K562 (cell line): ENCODE data around the gene METAP2. TPM values are rescaled to one million over a fixed set of nuclear protein-coding genes. Genes with fewer than 3 reads are reported as not detected.
"Not testable (repeated sequence)": the region's sequence is repeated elsewhere in the genome, so short reads cannot be mapped to it uniquely, and the experiment has no call there.

ENCODE experiments used
- ATAC-seq: fragments of 200-7000 bp; cut with Tn5 transposase; 3 replicates; pipeline ENCODE4 v1.9.1; 2020; ENCODE audit warnings: moderate library complexity
- BruUV-seq: library from RNA; stranded (reverse); fragments of 400-500 nt; replicated peaks from 2 replicates; lab custom pipeline; 2021; lab: Mats Ljungman, UMichigan
- CTCF ChIA-PET: fragments of 300-600 bp; formaldehyde crosslinking; extraction: SDS; loops from one replicate; lab custom pipeline; 2021; ENCODE audit warnings: low intra/inter-chr PET ratio; lab: Yijun Ruan, JAX
- POLR2A ChIA-PET: fragments of 300-600, 350-650 bp; sonication (Branson Sonifier 250); formaldehyde crosslinking; extraction: SDS; loops from one replicate; lab custom pipeline; 2021; ENCODE audit warnings: antibody characterized with exemption, inconsistent platforms; lab: Yijun Ruan, JAX
- DNase-seq, 4 experiments: peaks; one replicate each; pipeline versions ENCODE4 v3.0.0 to v3.0.0-alpha.2; 2011 to 2018; ENCODE audit warnings: low spot score in 3 of 4, mixed read lengths in 3 of 4; ENCODE audit errors: extremely low read depth in 1 of 4
- FAIRE-seq: peaks from 2 replicates; lab custom pipeline; 2011; peaks lifted over from hg19 to GRCh38; lab: Jason Lieb, UNC
- H2AFZ ChIP-seq: 2 replicates; pipeline ENCODE4 v1.6.0; 2011; ENCODE audit warnings: low read depth, low read length, control low read depth, inconsistent platforms
- H3K27ac ChIP-seq: fragments of 200-600 bp; 3 replicates; pipeline ENCODE4 v1.8.0; 2011; ENCODE audit warnings: low read depth, mild to moderate bottlenecking, control low read depth, inconsistent platforms, low read length, moderate library complexity, mixed read lengths; ENCODE audit errors: extremely low read depth
- H3K27me3 ChIP-seq, 2 experiments: fragments of 300-600 bp in 1 of 2; 2 replicates in 1 of 2; 3 replicates in 1 of 2; pipeline versions ENCODE4 v1.6.0 to v1.8.0; 2011; ENCODE audit warnings: inconsistent platforms in 2 of 2, low read length in 2 of 2, mild to moderate bottlenecking in 1 of 2, mixed read lengths in 1 of 2, moderate library complexity in 1 of 2; ENCODE audit not compliant: control insufficient read depth in 2 of 2, insufficient read depth in 2 of 2
- H3K36me3 ChIP-seq: fragments of 300-600 bp; 3 replicates; pipeline ENCODE4 v1.8.0; 2011; ENCODE audit warnings: mild to moderate bottlenecking, low read length, inconsistent platforms; ENCODE audit not compliant: control insufficient read depth, insufficient read depth
- H3K4me1 ChIP-seq, 2 experiments: fragments of 200-600 bp in 1 of 2; replicated peaks in 1 of 2; 2 replicates in 1 of 2; 3 replicates in 1 of 2; pipeline versions ENCODE4 v1.5.1 to v1.8.0; 2011; ENCODE audit warnings: inconsistent platforms in 2 of 2, low read length in 2 of 2, mild to moderate bottlenecking in 1 of 2, mixed read lengths in 1 of 2, moderate library complexity in 1 of 2; ENCODE audit not compliant: control insufficient read depth in 2 of 2, insufficient read depth in 2 of 2
- H3K4me2 ChIP-seq: 2 replicates; pipeline ENCODE4 v1.6.1; 2011; ENCODE audit warnings: low read length, control low read depth, inconsistent platforms, mixed read lengths; ENCODE audit not compliant: insufficient read depth
- H3K4me3 ChIP-seq: fragments of 200-600 bp; sonication (generic), shearing (Covaris generic); 2 replicates; pipeline ENCODE4 v1.5.1; 2016; ENCODE audit warnings: control low read depth, inconsistent platforms
- H3K79me2 ChIP-seq: fragments of 200-600 bp; 3 replicates; pipeline ENCODE4 v1.8.0; 2011; ENCODE audit warnings: low read length, inconsistent platforms; ENCODE audit not compliant: control insufficient read depth, insufficient read depth
- H3K9ac ChIP-seq, 2 experiments: 2 replicates each; pipeline versions ENCODE4 v1.6.0 to v1.6.1; 2011; ENCODE audit warnings: low read depth in 2 of 2, low read length in 2 of 2, control low read depth in 1 of 2, inconsistent platforms in 1 of 2, mild to moderate bottlenecking in 1 of 2, mixed read lengths in 1 of 2; ENCODE audit not compliant: insufficient read depth in 1 of 2
- H3K9me1 ChIP-seq: one replicate; pipeline ENCODE4 v1.6.0; 2011; ENCODE audit warnings: inconsistent platforms, mild to moderate bottlenecking, low read length, moderate library complexity; ENCODE audit not compliant: control insufficient read depth, insufficient read depth
- H3K9me3 ChIP-seq: replicated peaks from 2 replicates; pipeline ENCODE4 v1.5.1; 2011; ENCODE audit warnings: low read depth, low read length, inconsistent platforms; ENCODE audit not compliant: control insufficient read depth, insufficient read depth
- H4K20me1 ChIP-seq: replicated peaks from 2 replicates; pipeline ENCODE4 v1.6.1; 2011; ENCODE audit warnings: low read length, inconsistent platforms, mixed read lengths; ENCODE audit not compliant: control insufficient read depth, insufficient read depth
- GATA2 ChIP-seq: sonication (generic); formaldehyde crosslinking; IDR thresholded peaks from 2 replicates; pipeline ENCODE4 v1.4.0; 2020; ENCODE audit warnings: mild to moderate bottlenecking, missing genetic modification reagents
- HDAC1 ChIP-seq, 2 experiments: fragments of 450-650 bp; IDR thresholded peaks; 2 replicates each; pipeline ENCODE4 v1.6.1; 2016 to 2017; ENCODE audit warnings: inconsistent platforms in 1 of 2, mild to moderate bottlenecking in 1 of 2, moderate library complexity in 1 of 2
- KDM1A ChIP-seq, 2 experiments: fragments of 450-650 bp; IDR thresholded peaks; 2 replicates each; pipeline ENCODE4 v1.6.1; 2016; ENCODE audit warnings: mild to moderate bottlenecking in 2 of 2
- LCOR ChIP-seq: sonication (generic); formaldehyde crosslinking; IDR thresholded peaks from 2 replicates; pipeline ENCODE4 v1.8.0; 2022; ENCODE audit warnings: mild to moderate bottlenecking, missing genetic modification reagents
- SOX6 ChIP-seq: fragments of 450-650 bp; IDR thresholded peaks from 2 replicates; pipeline ENCODE4 v1.6.1; 2014; ENCODE audit warnings: mild to moderate bottlenecking
- TAL1 ChIP-seq: fragments of 450-650 bp; IDR thresholded peaks from 2 replicates; pipeline ENCODE4 v1.6.1; 2016; ENCODE audit warnings: mild to moderate bottlenecking
- VEZF1 ChIP-seq: fragments of 200-800 bp; sonication (Bioruptor generic); IDR thresholded peaks from 2 replicates; pipeline ENCODE4 v1.6.1; 2017; ENCODE audit warnings: missing genetic modification characterization, missing compliant biosample characterization
- WGBS: fragments of 100-300 bp; shearing (Covaris generic); methylation state at CpG from one replicate; pipeline ENCODE4 v1.1.6; 2016; ENCODE audit warnings: low coverage, mixed read lengths; ENCODE audit not compliant: insufficient coverage; ENCODE audit errors: missing lambda C conversion rate; 5-methylcytosine and 5-hydroxymethylcytosine counted together
- in situ Hi-C: fragments of 300-500 bp; cut with MboI; formaldehyde crosslinking; loops from 4 replicates; pipeline ENCODE4 v1.15.0; 2018; ENCODE audit warnings: inconsistent platforms, mixed read lengths
- intact Hi-C: fragments of 100-400 bp; cut with micrococcal nuclease; formaldehyde crosslinking; loops from 2 replicates; pipeline ENCODE4 v1.14.2; 2022
- polyA plus RNA-seq, 8 experiments: library from polyadenylated mRNA; depleted of rRNA in 4 of 8; stranded (reverse) in 5 of 8; unstranded in 3 of 8; fragments of >200 nt; fragmentation: Nextera tagmentation in 2 of 8; fragmentation: Illumina TruSeq in 1 of 8; extraction: Ambion mirVana in 2 of 8; extraction: Trizol in 1 of 8; gene quantifications; 2 replicates each; pipeline versions ENCODE4 v1.2.1 to v1.2.3, GENCODE V29; 2011 to 2014; ENCODE audit warnings: inconsistent platforms in 1 of 8, missing spikeins in 1 of 8
- total RNA-seq, 7 experiments: library from RNA; depleted of rRNA in 6 of 7; stranded (reverse); fragments of >200 nt in 6 of 7; fragmentation: Illumina TruSeq in 2 of 7; extraction: Trizol in 2 of 7; gene quantifications; 2 replicates each; pipeline versions ENCODE4 v1.2.1 to v1.2.3, GENCODE V29; 2011 to 2021; ENCODE audit warnings: low replicate concordance in 1 of 7

The METAP2 gene
- total and polyA plus RNA-seq, 9 of the 15 experiments (the other 6 are each of a cell fraction or from before 2014, with no cell fraction given), result 75.5 to 205 (median 164) TPM

DNA sequence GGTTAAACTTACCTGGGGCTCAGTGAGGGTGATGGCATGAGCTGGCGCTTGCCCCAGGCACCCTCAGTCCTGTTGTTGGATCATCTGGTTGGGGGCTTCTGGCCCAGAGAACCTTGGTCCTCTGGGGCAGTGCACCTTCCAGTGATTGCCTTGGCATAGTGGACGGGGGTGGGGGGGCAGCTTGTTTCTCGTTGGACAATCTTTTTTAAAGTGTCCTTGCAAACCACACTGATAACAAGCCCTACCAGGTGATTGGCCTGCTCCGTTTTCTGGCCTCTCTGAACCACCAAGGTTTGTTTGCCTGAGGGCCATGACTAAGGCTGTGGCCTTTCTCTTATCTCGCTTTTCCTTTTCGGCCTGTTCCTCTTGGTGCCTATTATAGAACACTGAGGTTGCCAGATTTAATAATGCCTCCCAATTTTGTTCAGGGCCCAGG, 19.2 kb upstream of the METAP2 start (continued):
- TF ChIP-seq GATA2 (CRISPR knock-in tag), result 0 out of 2 replicates have a peak, but pooled peaks have one; percentile 31
- TF ChIP-seq HDAC1 (IDR thresholded peaks at IDR 0.05), result peak in 1 of 2 experiments; percentile 56; a peak in 1 of 4 replicates
- TF ChIP-seq TAL1, result peak; percentile 14; the same call in 1 of the 2 replicates
- peak; percentile 88 for TF ChIP-seq KDM1A (IDR thresholded peaks at IDR 0.05)
- peak; percentile 39 for TF ChIP-seq VEZF1
- TF ChIP-seq LCOR (CRISPR knock-in tag), result 0 out of 2 replicates have a peak, but pooled peaks have one; percentile 24
- peak; percentile 27; the same call in 1 of the 2 replicates for TF ChIP-seq SOX6
- TF ChIP-seq, all 486 proteins: peak for 23; not testable (repeated sequence) for 463

GRCh38 chr12:95457605-95458004, 16.3 kb upstream of the METAP2 start:
- H3K4me2 ChIP-seq, H3K27me3 ChIP-seq, H3K4me3 ChIP-seq, H3K79me2 ChIP-seq, H3K9me1 ChIP-seq, H3K4me1 ChIP-seq, DNase-seq, H3K27ac ChIP-seq, H4K20me1 ChIP-seq, H3K36me3 ChIP-seq, H3K9me3 ChIP-seq, intact Hi-C loops, FAIRE-seq, ATAC-seq, H3K9ac ChIP-seq, CTCF ChIA-PET, in situ Hi-C loops: not testable (repeated sequence)
- TSS peak; percentile 70 for BruUV-seq
- H2AFZ ChIP-seq, result 0 out of 2 replicates have a peak overlapping the region, but pooled peaks have one; percentile 16
- WGBS, result 33% methylated on average over 8 of the region's 8 CpGs
- POLR2A ChIA-PET, result interaction anchor here (4.4 kb wide), 1 partner anchor 17 kb away, joined by 29 read pairs; the partner anchor contains the start of gene METAP2
